Right lung (tissue), 10 donors: ENCODE results near the gene NKIRAS1. TPM values are rescaled to one million over a fixed set of nuclear protein-coding genes. Genes with fewer than 3 reads are reported as not detected.
A peak's percentile ranks its signal among the peaks of the same experiment; 100 is the strongest.

ENCODE experiments used
- DNase-seq, 2 donors: peaks; one replicate each; pipeline ENCODE4 v3.0.0-alpha.2; 2013
- long read RNA-seq, 8 donors: transcript quantifications; one replicate each; lab custom pipeline, GENCODE V29; 2026
- polyA plus RNA-seq, 5 donors: library from polyadenylated mRNA; unstranded; fragments of 120-200 nt; gene quantifications; one replicate each; pipeline versions ENCODE4 v1.2.1 to v1.2.3, GENCODE V29; 2013; ENCODE audit warnings: inconsistent platforms in 1 of 5, low replicate concordance in 1 of 5; ENCODE audit not compliant: insufficient read length in 5 of 5, insufficient read depth in 1 of 5

Gene NKIRAS1
- 10 to 100 TPM; 12.7 to 18.3 (median 16.5) TPM for polyA plus RNA-seq
- long read RNA-seq, donor 1, partial matches to known transcripts = 3,477 of 6,365 reads
- long read RNA-seq, donor 1, other reads (novel, unspliced or antisense) = 2,884 of 6,365 reads
- long read RNA-seq, donor 2, partial matches to known transcripts = 0 of 10 reads
- long read RNA-seq, donor 2, other reads (novel, unspliced or antisense) = 6 of 10 reads
- long read RNA-seq, donor 3, partial matches to known transcripts = 5 of 10 reads
- long read RNA-seq, donor 3, other reads (novel, unspliced or antisense) = 0 of 10 reads
- long read RNA-seq, donor 4, partial matches to known transcripts = 860 of 2,552 reads
- long read RNA-seq, donor 4, other reads (novel, unspliced or antisense) = 1,687 of 2,552 reads
- long read RNA-seq, donor 5, partial matches to known transcripts = 616 of 620 reads
- long read RNA-seq, donor 5, other reads (novel, unspliced or antisense) = 0 of 620 reads
- long read RNA-seq, donor 6, partial matches to known transcripts = 0 of 6 reads
- long read RNA-seq, donor 6, other reads (novel, unspliced or antisense) = 0 of 6 reads
- long read RNA-seq, donor 7, partial matches to known transcripts = 4,527 of 5,175 reads
- long read RNA-seq, donor 7, other reads (novel, unspliced or antisense) = 646 of 5,175 reads
- long read RNA-seq, donor 8, partial matches to known transcripts = 3,422 of 3,511 reads
- long read RNA-seq, donor 8, other reads (novel, unspliced or antisense) = 88 of 3,511 reads

GRCh38 chr3:23916886-23917678, at the start of gene NKIRAS1, which contains the start of gene RPL15:
NKIRAS1 (minus strand) TSS chr3:23916990; CDS start chr3:23910904, 6,086 bp downstream.
RPL15 (plus strand) TSS chr3:23917132; CDS start chr3:23917860, 728 bp downstream.
- DNase-seq = peak; percentile 96 to 97

GRCh38 chr3:23966328-23966727, 49.5 kb upstream of the NKIRAS1 start:
- DNase-seq = peak; percentile 89 to 93

GRCh38 chr3:23964537-23965235, 47.9 kb upstream of the NKIRAS1 start:
- no peak for DNase-seq

GRCh38 chr3:23961913-23962312, 45.1 kb upstream of the NKIRAS1 start:
- no peak for DNase-seq

- DNase-seq = no peak
These were observed 44.3 kb upstream of the NKIRAS1 start for GRCh38 chr3:23961066-23961465.

GRCh38 chr3:23960649-23961048, 43.9 kb upstream of the NKIRAS1 start:
- DNase-seq = no peak

- no peak for DNase-seq
These were observed 42.5 kb upstream of the NKIRAS1 start for GRCh38 chr3:23959135-23959900.

- no peak for DNase-seq
These were observed 39.9 kb upstream of the NKIRAS1 start for GRCh38 chr3:23956701-23957100.

GRCh38 chr3:23954144-23954543, 37.4 kb upstream of the NKIRAS1 start:
- no peak for DNase-seq

- no peak for DNase-seq
These were observed 36.7 kb upstream of the NKIRAS1 start for GRCh38 chr3:23953523-23953922.

GRCh38 chr3:23952646-23953045, 35.9 kb upstream of the NKIRAS1 start:
- no peak for DNase-seq

GRCh38 chr3:23950293-23950692, 33.5 kb upstream of the NKIRAS1 start:
- DNase-seq = no peak

GRCh38 chr3:23949784-23950183, 33.0 kb upstream of the NKIRAS1 start:
- DNase-seq = no peak

- no peak for DNase-seq
These were observed 32.0 kb upstream of the NKIRAS1 start for GRCh38 chr3:23948761-23949160.

GRCh38 chr3:23945913-23946687, 29.3 kb upstream of the NKIRAS1 start:
- DNase-seq = peak; percentile 99

GRCh38 chr3:23945663-23945912, 28.8 kb upstream of the NKIRAS1 start:
- DNase-seq = no peak

- DNase-seq = peak; percentile 83
These were observed 28.3 kb upstream of the NKIRAS1 start, which contains the start of gene NR1D2 for GRCh38 chr3:23944861-23945662. NR1D2 (plus strand) TSS chr3:23945286; CDS start chr3:23945579, 293 bp downstream.

- DNase-seq = no peak
These were observed 27.4 kb upstream of the NKIRAS1 start for GRCh38 chr3:23944007-23944783.
